Endothelial cell of umbilical vein (primary cell): ENCODE data around the gene BMPR1A. TPM values are rescaled to one million over a fixed set of nuclear protein-coding genes. Genes with fewer than 3 reads are reported as not detected.
"Not testable (repeated sequence)": the region's sequence is repeated elsewhere in the genome, so short reads cannot be mapped to it uniquely, and the experiment has no call there.

Source experiments
- BruUV-seq: library from RNA; stranded (reverse); fragments of 400-500 nt; replicated peaks from 2 replicates; lab custom pipeline; 2021; lab: Mats Ljungman, UMichigan
- CTCF ChIA-PET: fragments of 300-600, 350-600 bp; sonication (Branson Sonifier 250); formaldehyde crosslinking; loops from one replicate; lab custom pipeline; 2021; ENCODE audit warnings: antibody characterized with exemption, inconsistent platforms; lab: Charles Lee
- POLR2A ChIA-PET: fragments of 300-600, 350-600 bp; sonication (Branson Sonifier 250); formaldehyde crosslinking; loops from one replicate; lab custom pipeline; 2021; ENCODE audit warnings: antibody characterized with exemption, inconsistent platforms; lab: Charles Lee
- DNase-seq: peaks from one replicate; pipeline ENCODE4 v3.0.0-alpha.2; 2011; ENCODE audit warnings: low read depth, low spot score
- FAIRE-seq: peaks from 2 replicates; lab custom pipeline; 2011; peaks lifted over from hg19 to GRCh38; lab: Jason Lieb, UNC
- H2AFZ ChIP-seq: 2 replicates; pipeline ENCODE4 v1.6.0; 2012; ENCODE audit warnings: low read depth, low read length, control low read depth, inconsistent platforms
- H3K27ac ChIP-seq: 2 replicates; pipeline ENCODE4 v1.5.1; 2011; ENCODE audit warnings: low read depth, mild to moderate bottlenecking, control low read depth, low read length, moderate library complexity; ENCODE audit not compliant: insufficient read depth
- H3K27me3 ChIP-seq, 2 experiments: 2 replicates each; pipeline versions ENCODE4 v1.6.0 to v1.6.1; 2011; ENCODE audit warnings: low read length in 2 of 2, mixed read lengths in 1 of 2; ENCODE audit not compliant: control insufficient read depth in 2 of 2, insufficient read depth in 2 of 2
- H3K36me3 ChIP-seq, 2 experiments: 2 replicates in 1 of 2; 3 replicates in 1 of 2; pipeline ENCODE4 v1.5.1; 2011; ENCODE audit warnings: low read length in 2 of 2, mild to moderate bottlenecking in 1 of 2, moderate library complexity in 1 of 2; ENCODE audit not compliant: control insufficient read depth in 2 of 2, insufficient read depth in 2 of 2; ENCODE audit errors: extremely low read depth in 1 of 2
- H3K4me1 ChIP-seq: 3 replicates; pipeline ENCODE4 v1.5.1; 2011; ENCODE audit warnings: mild to moderate bottlenecking, low read length; ENCODE audit not compliant: control insufficient read depth, insufficient read depth; ENCODE audit errors: extremely low read depth
- H3K4me2 ChIP-seq: 2 replicates; pipeline ENCODE4 v1.6.1; 2011; ENCODE audit warnings: low read length, control low read depth, mixed read lengths; ENCODE audit not compliant: insufficient read depth
- H3K4me3 ChIP-seq, 3 experiments: fragments of 200-600 bp in 1 of 3; sonication (generic), shearing (Covaris generic) in 1 of 3; replicated peaks in 1 of 3; 2 replicates each; pipeline ENCODE4 v1.5.1; 2011 to 2016; ENCODE audit warnings: control low read depth in 3 of 3, low read length in 3 of 3, mild to moderate bottlenecking in 2 of 3, inconsistent platforms in 1 of 3, low read depth in 1 of 3, moderate library complexity in 1 of 3; ENCODE audit not compliant: insufficient read depth in 1 of 3
- H3K79me2 ChIP-seq: 2 replicates; pipeline ENCODE4 v1.6.0; 2012; ENCODE audit warnings: low read length, inconsistent platforms; ENCODE audit not compliant: control insufficient read depth, insufficient read depth
- H3K9ac ChIP-seq: replicated peaks from 2 replicates; pipeline ENCODE3; 2011; ENCODE audit warnings: low read length, control low read depth; ENCODE audit not compliant: insufficient read depth; ENCODE audit errors: extremely low read depth
- H3K9me1 ChIP-seq: replicated peaks from 3 replicates; pipeline ENCODE4 v1.6.0; 2011; ENCODE audit warnings: mild to moderate bottlenecking, low read length; ENCODE audit not compliant: control insufficient read depth, insufficient read depth; ENCODE audit errors: extremely low read depth
- H3K9me3 ChIP-seq: replicated peaks from 2 replicates; pipeline ENCODE4 v1.5.1; 2012; ENCODE audit warnings: low read length, inconsistent platforms; ENCODE audit not compliant: control insufficient read depth, insufficient read depth
- H4K20me1 ChIP-seq: replicated peaks from 2 replicates; pipeline ENCODE3; 2011; ENCODE audit warnings: mild to moderate bottlenecking, low read length; ENCODE audit not compliant: control insufficient read depth, insufficient read depth; ENCODE audit errors: extremely low read depth
- CTCF ChIP-seq, 2 donors: IDR thresholded peaks; 1 replicate in 1 of 2; 2 replicates in 1 of 2; pipeline ENCODE4 v1.5.1; 2011; ENCODE audit warnings: low read length in 2 of 2, mild to moderate bottlenecking in 2 of 2, moderate library complexity in 2 of 2, control low read depth in 1 of 2, inconsistent platforms in 1 of 2, low read depth in 1 of 2; ENCODE audit not compliant: insufficient read depth in 1 of 2; ENCODE audit errors: extremely low read depth in 1 of 2
- EZH2 ChIP-seq: IDR thresholded peaks from 2 replicates; pipeline ENCODE4 v1.6.1; 2012; ENCODE audit warnings: borderline replicate concordance, low read depth, mild to moderate bottlenecking, moderate library complexity, low read length, inconsistent platforms; ENCODE audit not compliant: severe bottlenecking
- FOS ChIP-seq: IDR thresholded peaks from 2 replicates; pipeline ENCODE4 v1.6.1; 2011; ENCODE audit warnings: mild to moderate bottlenecking, low read length, moderate library complexity, borderline replicate concordance; ENCODE audit not compliant: insufficient read depth
- GATA2 ChIP-seq: IDR thresholded peaks from 2 replicates; pipeline ENCODE4 v1.7.0; 2011; ENCODE audit warnings: low read depth, mild to moderate bottlenecking, moderate library complexity, mixed read lengths, low read length; ENCODE audit not compliant: insufficient read length, insufficient read depth
- JUN ChIP-seq: IDR thresholded peaks from 2 replicates; pipeline ENCODE4 v1.6.1; 2011; ENCODE audit warnings: borderline replicate concordance, low read depth; ENCODE audit not compliant: insufficient read length, insufficient read depth
- MAX ChIP-seq: IDR thresholded peaks from 2 replicates; pipeline ENCODE4 v1.6.1; 2011; ENCODE audit not compliant: insufficient read depth, insufficient read length
- MYC ChIP-seq: IDR thresholded peaks from one replicate; pipeline ENCODE4 v1.6.1; 2011; ENCODE audit warnings: mild to moderate bottlenecking, low read depth, low read length
- POLR2A ChIP-seq: IDR thresholded peaks from 2 replicates; pipeline ENCODE4 v1.6.1; 2012; ENCODE audit warnings: low read depth, mild to moderate bottlenecking, control low read depth, low read length
- dilution Hi-C: fragments of 300-500 bp; cut with MboI; formaldehyde crosslinking; loops from one replicate; pipeline ENCODE4 v1.15.0; 2019; ENCODE audit warnings: low sequenced_read_pairs; ENCODE audit not compliant: extremely low pct_ligation_motif_present
- intact Hi-C: fragments of 100-400 bp; cut with micrococcal nuclease; formaldehyde crosslinking; loops from one replicate; pipeline ENCODE4 v1.10.0; 2022
- polyA plus RNA-seq, 4 experiments: library from polyadenylated mRNA; depleted of rRNA in 3 of 4; stranded (reverse) in 3 of 4; unstranded in 1 of 4; fragments of >200 nt; gene quantifications; 2 replicates each; pipeline versions ENCODE4 v1.2.1 to v1.2.3, GENCODE V29; 2011 to 2012; ENCODE audit warnings: missing spikeins in 1 of 4
- total RNA-seq: library from RNA; stranded (reverse); gene quantifications from 2 replicates; pipeline ENCODE4 v1.2.3, GENCODE V29; 2021

The BMPR1A gene
- total and polyA plus RNA-seq, 2 donors (not counting 3 experiments of a cell fraction or from before 2014, with no cell fraction given) = not detected

GRCh38 chr10:86938260-86938659 is 181.8 kb downstream of the BMPR1A start:
- no peaks in the 10 kb centered on the region for H3K27me3 ChIP-seq
- H3K9me1 ChIP-seq = no peaks in the 10 kb centered on the region
- H3K9me3 ChIP-seq = no peaks in the 10 kb centered on the region
- H3K4me3 ChIP-seq = no peak overlapping the region
- no peaks in the 10 kb centered on the region for H4K20me1 ChIP-seq
- POLR2A ChIA-PET = no interaction called here
- no peak overlapping the region for H3K27ac ChIP-seq
- no peak for DNase-seq
- H3K36me3 ChIP-seq = peaks cover 44 to 60% of the 10 kb centered on the region in 2 experiments
- no peaks in the 10 kb centered on the region for H3K4me1 ChIP-seq
- dilution Hi-C loops (no loop called here), intact Hi-C loops (no loop called here)
- no TSS peak for BruUV-seq
- CTCF ChIA-PET = interaction anchor here (0.7 to 12.5 kb wide), 5 partner anchors 9 to 214 kb away, joined by 3 to 325 read pairs (median 5); partner anchors contain the start of genes ADIRF, MMRN2 and SNCG
- H2AFZ ChIP-seq = no peak overlapping the region
- H3K9ac ChIP-seq = no peak overlapping the region
- TF ChIP-seq POLR2A = no peak
- no peak for TF ChIP-seq CTCF (IDR thresholded peaks at IDR 0.05; ENCODE audit: extremely low read depth in 1 of 2, insufficient read depth in 1 of 2, low read depth in 1 of 2, low read length in 2 of 2)
- no peak for TF ChIP-seq JUN
- TF ChIP-seq FOS = no peak
- TF ChIP-seq GATA2 = no peak
- TF ChIP-seq MAX = no peak
- no peak for TF ChIP-seq MYC
- no peak for TF ChIP-seq EZH2
- H3K4me2 ChIP-seq = no peak overlapping the region
- peaks cover 17% of the 10 kb centered on the region for H3K79me2 ChIP-seq
- FAIRE-seq = no peak

GRCh38 chr10:86940076-86940475 is 183.7 kb downstream of the BMPR1A start:
- H3K9me3 ChIP-seq, H3K27me3 ChIP-seq, intact Hi-C loops, H3K4me3 ChIP-seq, H3K4me1 ChIP-seq, H3K27ac ChIP-seq, POLR2A ChIA-PET, BruUV-seq, H3K9ac ChIP-seq, H3K4me2 ChIP-seq, DNase-seq, FAIRE-seq, H2AFZ ChIP-seq, dilution Hi-C loops, H3K9me1 ChIP-seq, H4K20me1 ChIP-seq: not testable (repeated sequence)
- CTCF ChIA-PET = interaction anchor here (0.7 to 12.5 kb wide), 6 partner anchors 9 to 209 kb away, joined by 4 to 325 read pairs (median 4); partner anchors contain the start of genes ADIRF, MMRN2 and SNCG
- Histone ChIP-seq H3K79me2 (peaks cover 23% of the 10 kb centered on the region), H3K36me3 (peaks cover 44 to 68% of the 10 kb centered on the region in 2 experiments)
